Aorta (tissue), 5 donors: ENCODE data around the gene NPRL2. TPM values are rescaled to one million over a fixed set of nuclear protein-coding genes. Genes with fewer than 3 reads are reported as not detected.

Experiments
- ATAC-seq: fragments of 200-7000 bp; cut with Tn5 transposase; one replicate; pipeline ENCODE4 v1.9.1; 2022; ENCODE audit warnings: moderate library complexity; ENCODE audit not compliant: low FRiP score
- DNase-seq, 2 donors: peaks; one replicate each; pipeline ENCODE4 v3.0.0-alpha.2; 2020
- H3K27ac ChIP-seq, 2 donors: one replicate each; pipeline ENCODE4 v1.5.1; 2013; ENCODE audit warnings: low read length in 2 of 2, mild to moderate bottlenecking in 2 of 2, moderate library complexity in 2 of 2, control low read depth in 1 of 2, inconsistent platforms in 1 of 2, low read depth in 1 of 2
- H3K27me3 ChIP-seq, 2 donors: one replicate each; pipeline ENCODE4 v1.6.1; 2013; ENCODE audit warnings: control low read depth in 1 of 2, low read length in 1 of 2, mild to moderate bottlenecking in 1 of 2, moderate library complexity in 1 of 2; ENCODE audit not compliant: insufficient read depth in 2 of 2, control insufficient read depth in 1 of 2
- H3K36me3 ChIP-seq, 2 donors: one replicate each; pipeline ENCODE4 v1.6.1; 2013; ENCODE audit warnings: control low read depth in 1 of 2, low read length in 1 of 2, mild to moderate bottlenecking in 1 of 2; ENCODE audit not compliant: insufficient read depth in 2 of 2, control insufficient read depth in 1 of 2
- H3K4me1 ChIP-seq, 2 donors: one replicate each; pipeline ENCODE4 v1.6.1; 2013; ENCODE audit warnings: low read length in 2 of 2, control low read depth in 1 of 2, mild to moderate bottlenecking in 1 of 2, moderate library complexity in 1 of 2; ENCODE audit not compliant: insufficient read depth in 2 of 2, control insufficient read depth in 1 of 2
- H3K4me3 ChIP-seq, 2 donors: one replicate each; pipeline ENCODE4 v1.5.1; 2013; ENCODE audit warnings: low read length in 2 of 2, control low read depth in 1 of 2, mild to moderate bottlenecking in 1 of 2
- H3K9me3 ChIP-seq: one replicate; pipeline ENCODE4 v1.6.1; 2013; ENCODE audit warnings: mild to moderate bottlenecking, low read length; ENCODE audit not compliant: control insufficient read depth
- WGBS, 2 donors: extraction: QIAGEN DNeasy Blood & Tissue Kit; methylation state at CpG; one replicate each; pipeline ENCODE4 v1.1.7; 2013; 5-methylcytosine and 5-hydroxymethylcytosine counted together
- intact Hi-C, 2 donors: fragments of 100-400 bp; cut with DNase I; formaldehyde crosslinking; loops; one replicate each; pipeline versions ENCODE4 v1.14.2 to v1.15.0; 2022
- polyA plus RNA-seq, 2 donors: library from polyadenylated mRNA; stranded (reverse); fragments of 200-250 nt; gene quantifications; one replicate each; pipeline ENCODE4 v1.2.3, GENCODE V29; 2013
- total RNA-seq, 2 donors: library from RNA; stranded (reverse); fragmentation: NEBNext Ultra II Directional; extraction: Animal tissue kit (Norgen Biotek cat#: 25700); gene quantifications; one replicate each; pipeline ENCODE4 v1.2.1, GENCODE V29; 2021
- donor health status: healthy with polysubstance abuse.
- donor health status: Bipolar disorder and iron deficiency.
- donor health status: DM: no; HTN: no; CAD: no.
- donor health status: DM: no; HTN: no; CAD: no.
- donor health status: DM: yes; HTN: yes; CAD: no.

NPRL2 gene
- total and polyA plus RNA-seq, 4 donors: 11.9 to 41.9 (median 19.3) TPM

GRCh38 chr3:50300681-50301254 lies 49.8 kb downstream of the NPRL2 start:
- intact Hi-C loops: no loop called here
- no peak overlapping the region for H3K27ac ChIP-seq
- no peak overlapping the region for H3K4me3 ChIP-seq
- DNase-seq: no peak
- WGBS, 2 donors: 86% methylated on average over 6 of the region's 6 CpGs
- H3K9me3 ChIP-seq: no peaks in the 10 kb centered on the region
- no peaks in the 10 kb centered on the region for H3K36me3 ChIP-seq
- H3K4me1 ChIP-seq: no peaks in the 10 kb centered on the region
- ATAC-seq: no peak
- no peaks in the 10 kb centered on the region for H3K27me3 ChIP-seq

GRCh38 chr3:50299929-50300680 lies 50.5 kb downstream of the NPRL2 start:
- peak in 1 of 2 donors; percentile 71 for DNase-seq
- intact Hi-C loops: no loop called here
- Histone ChIP-seq H3K9me3 (no peaks in the 10 kb centered on the region), H3K36me3 (no peaks in the 10 kb centered on the region), H3K27me3 (no peaks in the 10 kb centered on the region), H3K4me1 (no peaks in the 10 kb centered on the region), H3K27ac (peak overlapping the region; percentile 53 to 59), H3K4me3 (peak overlapping the region in 1 of 2 donors; percentile 39)
- no peak for ATAC-seq
- 38 to 44% methylated on average over 12 of the region's 12 CpGs for WGBS, 2 donors

- 1% methylated on average over 12 of the region's 12 CpGs for WGBS, 2 donors
- no peak for ATAC-seq
Measured at GRCh38 chr3:50299638-50299928, 51.0 kb downstream of the NPRL2 start.

GRCh38 chr3:50298836-50299637 lies 51.5 kb downstream of the NPRL2 start, which contains the start of the genes HYAL3 and NAA80:
TSS of gene HYAL3 (minus strand) at chr3:50299405. CDS start at chr3:50295602, 3,803 bp downstream.
TSS of gene NAA80 (minus strand) at chr3:50299405. CDS start at chr3:50297463, 1,942 bp downstream.
- H3K4me1 ChIP-seq: no peaks in the 10 kb centered on the region
- intact Hi-C loops: no loop called here
- H3K9me3 ChIP-seq: no peaks in the 10 kb centered on the region
- H3K36me3 ChIP-seq: no peaks in the 10 kb centered on the region
- H3K27me3 ChIP-seq: no peaks in the 10 kb centered on the region
- WGBS, 2 donors: 0 to 1% methylated on average over 59 to 61 of the region's 61 CpGs
- DNase-seq: peak; percentile 99 to 100
- peak within 1 kb of the TSS; percentile 53 to 59 for H3K27ac ChIP-seq
- ATAC-seq: peak; percentile 96
- H3K4me3 ChIP-seq: peak within 1 kb of the TSS; percentile 39 to 51

More at GRCh38 chr3:50299638-50299928, 51.0 kb downstream of the NPRL2 start:
- Histone ChIP-seq H3K27me3 (no peaks in the 10 kb centered on the region), H3K4me3 (peak overlapping the region in 1 of 2 donors; percentile 39), H3K4me1 (no peaks in the 10 kb centered on the region), H3K9me3 (no peaks in the 10 kb centered on the region), H3K27ac (peak overlapping the region; percentile 53 to 59), H3K36me3 (no peaks in the 10 kb centered on the region)
- intact Hi-C loops: no loop called here
- DNase-seq: no peak

GRCh38 chr3:50297896-50298725 lies 52.5 kb downstream of the NPRL2 start:
- 36 to 42% methylated on average over 9 of the region's 9 CpGs for WGBS, 2 donors
- intact Hi-C loops: no loop called here
- Histone ChIP-seq H3K4me3 (peak overlapping the region in 1 of 2 donors; percentile 51), H3K27ac (no peak overlapping the region), H3K4me1 (no peaks in the 10 kb centered on the region), H3K36me3 (no peaks in the 10 kb centered on the region), H3K27me3 (no peaks in the 10 kb centered on the region), H3K9me3 (no peaks in the 10 kb centered on the region)
- ATAC-seq (no peak), DNase-seq (peak; percentile 65 to 77)

GRCh38 chr3:50297384-50297775 lies 53.2 kb downstream of the NPRL2 start:
- ATAC-seq (no peak), DNase-seq (peak in 1 of 2 donors; percentile 61)
- Histone ChIP-seq H3K9me3 (no peaks in the 10 kb centered on the region), H3K4me1 (no peaks in the 10 kb centered on the region), H3K27ac (no peak overlapping the region), H3K36me3 (no peaks in the 10 kb centered on the region), H3K4me3 (no peak overlapping the region), H3K27me3 (no peaks in the 10 kb centered on the region)
- WGBS, 2 donors: 80 to 87% methylated on average over 2 of the region's 2 CpGs
- intact Hi-C loops: no loop called here
